ENCODE results near the gene FIBCD1.

The FIBCD1 gene

DNA sequence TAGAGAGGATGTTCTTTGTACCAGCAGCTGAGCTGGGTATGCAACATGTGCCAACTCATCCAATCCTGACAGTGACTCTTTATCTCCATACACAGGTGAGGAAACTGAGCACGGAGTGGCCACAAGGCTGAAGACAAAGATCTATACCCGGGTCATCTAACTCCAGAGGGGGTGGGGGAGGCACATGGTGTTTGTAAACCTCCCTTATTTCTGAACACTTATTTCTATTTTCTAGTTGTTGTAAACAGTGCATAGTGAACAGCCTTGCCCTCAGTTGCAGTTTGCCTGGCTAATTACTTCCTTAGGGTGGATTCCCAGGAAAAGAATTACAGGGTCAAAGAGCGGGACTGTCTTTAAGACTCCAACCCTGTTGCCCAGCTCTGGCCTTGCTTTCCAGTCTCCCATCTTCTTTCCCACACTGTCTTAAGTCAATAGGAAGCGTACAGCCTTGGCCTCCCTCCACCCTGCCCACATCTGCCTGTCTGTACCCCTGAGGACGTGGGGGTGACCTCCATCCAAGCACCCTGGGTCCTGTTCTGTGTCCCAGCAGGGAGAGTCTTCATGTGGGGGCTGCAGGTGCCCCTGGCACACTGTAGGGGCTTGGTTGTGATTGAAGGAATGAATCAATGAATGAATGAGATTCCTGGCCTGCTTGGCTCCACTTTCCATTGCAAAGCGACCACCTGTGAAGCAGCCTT is 13.2 kb upstream of the FIBCD1 start:
- no peak for DNase-seq

DNA sequence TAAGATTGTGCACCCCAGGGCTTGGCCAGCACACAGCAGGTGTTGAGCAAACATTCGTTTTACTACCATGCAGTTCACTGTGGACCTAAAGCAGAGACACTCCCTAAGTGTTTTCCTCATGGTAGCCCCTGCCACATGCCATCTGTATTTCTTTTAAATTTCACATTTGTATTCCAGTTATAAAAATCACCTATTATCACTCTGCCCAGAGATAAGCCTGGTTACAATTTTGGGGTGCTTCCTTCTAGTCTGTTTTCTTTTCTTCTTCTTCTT is 10.9 kb upstream of the FIBCD1 start:
- no peak for DNase-seq

DNA sequence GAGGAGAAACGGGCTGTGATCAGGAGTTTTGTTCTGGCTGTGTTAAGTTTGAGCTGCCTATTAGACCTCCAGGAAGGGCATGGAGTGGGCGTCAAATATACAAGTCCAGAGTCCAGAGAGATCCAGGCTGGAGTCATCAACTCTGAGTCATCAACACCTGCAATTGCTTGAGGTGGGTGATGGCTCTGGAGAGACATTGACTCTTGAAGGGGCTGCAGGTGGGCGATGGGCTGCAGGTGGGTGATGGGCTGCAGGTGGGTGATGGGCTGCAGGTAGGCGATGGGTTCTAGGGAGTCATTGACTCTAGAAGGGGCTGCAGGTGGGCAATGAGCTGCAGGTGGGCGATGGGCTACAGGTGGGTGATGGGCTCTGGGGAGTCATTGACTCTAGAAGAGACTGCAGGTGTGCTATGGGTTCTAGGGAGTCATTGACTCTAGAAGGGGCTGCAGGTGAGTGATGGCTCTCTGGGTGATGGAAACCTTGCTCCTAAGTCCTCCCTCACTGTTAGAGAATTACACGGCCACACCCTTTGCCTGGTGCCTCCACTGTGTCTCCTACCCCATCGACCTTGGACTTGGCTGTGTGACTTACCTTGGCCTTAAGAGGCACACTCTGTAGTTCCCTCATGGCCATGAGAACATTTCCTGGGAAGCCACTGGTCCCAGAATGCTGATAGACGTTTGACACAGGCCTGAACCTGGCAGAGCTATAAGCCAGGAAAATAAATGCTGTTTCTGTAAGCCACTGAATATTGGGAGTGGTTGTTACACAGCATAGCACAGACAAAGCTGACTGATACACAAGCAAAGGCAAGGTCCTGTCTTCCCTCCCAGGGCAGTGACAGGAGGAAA is 10.4 kb upstream of the FIBCD1 start:
- no peak for DNase-seq

DNA sequence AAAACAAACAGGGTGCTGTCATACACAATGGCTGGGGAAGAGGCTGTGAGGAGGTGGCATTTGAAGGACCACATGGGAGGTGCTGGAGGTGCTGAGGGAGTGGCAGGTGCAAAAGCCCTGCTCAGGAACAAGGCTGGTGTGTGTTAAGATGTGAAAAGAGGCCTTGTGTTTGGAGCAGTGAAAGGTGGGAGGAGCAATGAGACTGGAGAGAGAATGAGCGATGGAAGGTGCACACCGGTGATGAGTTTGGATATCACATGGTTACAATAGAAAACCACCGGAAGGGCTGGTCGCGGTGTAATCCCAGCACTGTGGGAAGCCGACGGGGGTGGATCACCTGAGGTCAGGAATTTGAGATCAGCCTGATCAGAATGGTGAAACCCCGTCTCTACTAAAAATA is 9.2 kb upstream of the FIBCD1 start:
- DNase-seq, result no peak

- DNase-seq, result no peak
These were observed 8.6 kb upstream of the FIBCD1 start for GRCh38 chr9:130947618-130948140.

DNA sequence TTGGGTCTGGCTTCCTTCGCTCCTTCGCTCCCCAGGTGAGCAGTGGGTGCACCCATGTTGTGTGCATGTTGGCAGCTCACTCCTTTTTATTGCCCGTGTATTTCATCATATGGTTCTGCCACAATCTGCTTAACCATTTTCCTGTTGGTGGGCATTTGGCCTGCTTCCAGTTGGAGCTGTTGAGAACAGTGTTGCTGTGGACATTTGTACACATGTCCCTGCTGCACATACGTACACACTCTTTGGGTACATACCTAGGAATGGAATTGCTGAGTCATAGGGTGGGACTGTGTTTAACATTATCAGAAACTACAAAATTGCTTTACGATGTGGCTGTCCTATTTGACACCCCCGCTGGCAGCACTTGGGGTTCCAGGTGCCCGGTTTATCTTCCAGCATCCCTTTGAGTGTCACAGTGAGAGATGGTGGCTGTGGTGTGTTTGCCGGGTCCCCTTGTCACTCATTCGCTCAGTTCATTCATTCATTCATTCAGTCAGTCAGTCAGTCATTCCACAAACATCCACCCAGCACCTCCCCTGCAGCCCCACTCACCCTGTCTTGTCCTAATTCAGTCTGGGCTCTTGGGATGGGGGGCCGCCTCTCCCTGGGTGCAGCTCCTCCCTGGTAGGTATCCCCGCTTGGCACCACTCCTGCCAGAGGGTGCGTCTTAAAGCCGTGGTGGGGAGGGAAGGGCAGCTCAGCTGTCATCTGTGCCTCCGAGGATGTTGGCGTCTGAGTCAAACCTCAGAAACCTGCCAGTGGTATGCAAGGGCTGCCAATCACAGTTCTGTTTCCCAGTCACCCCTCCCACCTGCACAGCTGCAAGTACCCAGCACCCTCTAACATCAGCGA is 7.9 kb upstream of the FIBCD1 start:
- DNase-seq, result no peak

- DNase-seq, result no peak
These were observed 6.1 kb upstream of the FIBCD1 start for GRCh38 chr9:130945173-130945572.

GRCh38 chr9:130944510-130945058 is 5.5 kb upstream of the FIBCD1 start:
- DNase-seq, result no peak

- DNase-seq, result no peak
These were observed 4.7 kb upstream of the FIBCD1 start for GRCh38 chr9:130943777-130944176.

DNA sequence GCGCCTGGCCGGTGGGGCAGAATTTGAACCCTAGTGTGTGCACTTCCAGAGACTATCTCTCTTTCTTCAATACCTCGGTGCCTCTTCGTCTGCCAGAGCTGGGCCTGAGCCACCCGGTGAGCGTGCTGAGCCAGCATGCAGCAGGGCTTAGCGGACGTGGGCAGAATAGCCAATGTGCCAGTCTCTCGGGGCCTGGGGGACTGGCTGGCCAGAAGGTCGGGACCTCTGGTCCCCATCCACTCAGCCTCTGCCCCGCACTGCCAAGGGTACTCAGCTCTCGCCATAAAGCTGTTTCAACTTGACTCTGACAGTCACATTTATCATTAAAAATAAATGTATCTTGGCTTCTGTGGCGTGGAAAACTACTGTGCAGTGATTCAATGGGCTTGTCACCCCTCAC is 4.2 kb upstream of the FIBCD1 start:
- DNase-seq, result no peak

DNA sequence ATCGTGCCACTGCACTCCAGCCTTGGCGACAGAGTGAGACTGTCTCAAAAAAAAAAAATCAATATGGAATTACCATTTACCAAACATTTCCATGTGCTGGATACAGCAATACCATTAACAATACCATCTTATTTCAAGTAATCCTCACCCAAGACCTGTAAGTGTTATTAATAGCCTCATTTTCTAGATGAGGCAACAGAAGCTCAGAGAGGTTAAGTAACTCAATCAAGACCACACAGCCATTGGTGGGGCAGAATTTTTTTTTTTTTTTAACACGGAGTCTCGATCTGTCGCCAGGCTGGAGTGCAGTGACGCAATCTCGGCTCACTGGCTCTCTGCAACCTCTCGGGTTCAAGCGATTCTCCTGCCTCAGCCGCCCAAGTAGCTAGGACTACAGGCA is 3.6 kb upstream of the FIBCD1 start:
- no peak for DNase-seq

DNA sequence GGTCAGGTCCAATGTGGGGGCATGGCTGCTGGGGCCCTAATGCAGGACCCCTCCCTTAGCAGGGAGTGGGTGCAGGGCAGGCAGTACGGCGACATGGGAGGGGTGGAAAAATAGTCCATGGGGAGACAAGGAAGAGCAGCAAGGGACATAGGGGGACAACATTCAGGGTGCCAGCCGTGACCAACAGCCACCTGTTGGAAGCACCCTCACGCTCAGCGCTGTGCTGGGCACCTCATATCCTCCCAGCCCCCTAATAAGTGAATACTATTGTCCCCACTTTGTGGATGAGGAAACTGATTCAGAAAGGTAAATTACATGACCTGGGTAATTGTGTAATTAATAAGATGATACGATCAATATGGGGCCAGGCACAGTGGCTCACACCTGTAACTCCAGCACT is 3.0 kb upstream of the FIBCD1 start:
- DNase-seq, result no peak

DNA sequence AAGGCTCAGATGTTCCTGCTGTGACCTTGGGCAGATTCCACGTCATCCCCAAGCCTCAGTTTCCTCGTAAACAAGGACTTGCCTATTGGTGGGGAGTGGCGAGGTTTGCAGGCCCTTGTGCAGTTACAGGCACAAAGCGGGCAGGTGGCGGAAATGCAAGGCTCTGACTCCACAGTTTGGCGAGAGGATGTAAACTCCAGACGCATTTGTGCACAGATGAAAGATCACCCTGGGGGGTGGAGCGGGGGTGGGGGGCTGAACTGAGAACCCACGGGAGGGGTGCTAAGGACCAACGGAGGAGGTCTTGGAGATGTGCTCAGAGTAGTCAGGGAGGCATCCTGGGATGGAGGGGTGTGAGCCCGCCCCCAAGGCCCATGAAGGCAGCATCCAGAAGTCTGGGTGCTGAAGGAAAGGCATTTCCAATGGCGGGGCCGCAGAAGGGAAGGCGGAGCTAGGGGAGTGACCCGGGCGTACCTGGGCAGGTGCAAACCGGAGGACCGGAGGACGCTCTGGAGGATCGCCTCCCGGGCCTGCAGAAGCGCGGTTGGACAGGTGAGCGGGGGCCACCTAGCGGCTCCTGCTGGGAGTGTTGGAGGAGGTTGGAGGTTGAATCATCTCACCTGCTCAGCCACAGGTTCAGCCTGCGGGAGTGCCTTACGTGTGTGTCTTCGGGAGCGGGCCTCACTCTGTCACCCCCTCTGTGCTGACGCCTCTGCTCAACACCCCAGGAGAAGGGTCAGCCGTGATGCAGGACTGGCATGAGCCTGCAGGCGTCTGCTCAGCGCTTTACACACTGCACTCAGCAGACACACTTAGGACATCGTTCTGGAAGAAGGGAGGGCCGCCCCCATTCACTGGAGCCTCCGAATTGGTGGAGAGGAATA is 1.9 kb upstream of the FIBCD1 start:
- peak; percentile 60 for DNase-seq

GRCh38 chr9:130940027-130940549 is 1.0 kb upstream of the FIBCD1 start:
- no peak for DNase-seq

DNA sequence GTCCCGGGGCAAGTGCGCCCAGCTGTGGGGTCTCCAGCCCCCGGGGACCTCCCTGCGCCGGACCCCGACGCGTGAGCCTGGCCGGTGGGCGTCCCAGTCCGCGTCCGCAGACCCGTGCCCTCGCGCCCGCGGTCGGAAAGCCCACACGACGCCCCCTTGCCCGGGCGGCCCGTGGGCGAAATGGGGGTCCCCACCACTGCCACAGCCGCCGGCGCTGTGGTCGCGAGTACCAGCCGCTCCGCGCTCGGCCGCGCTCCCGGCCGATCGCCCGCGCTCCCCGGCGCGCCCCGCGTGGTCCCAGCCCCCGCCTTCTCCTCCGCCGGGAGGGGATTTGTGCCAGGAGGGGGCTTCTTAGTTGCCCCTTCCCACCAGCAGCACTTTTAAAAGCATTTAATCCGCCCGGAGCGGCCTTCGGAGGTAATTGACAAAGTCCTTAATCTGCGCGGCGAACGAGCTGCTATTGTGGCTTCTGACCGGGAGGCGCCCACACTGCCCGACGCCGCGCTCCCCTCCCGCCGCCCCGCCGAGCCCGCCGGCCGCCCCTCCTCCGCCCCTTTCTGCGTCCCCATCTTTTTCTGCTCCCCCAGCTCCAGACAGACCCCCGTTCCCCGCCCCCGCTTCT is 469 bp upstream of the FIBCD1 start:
- no peak for DNase-seq

- DNase-seq, result no peak
These were observed 829 bp downstream of the FIBCD1 start for GRCh38 chr9:130938184-130938651.

- no peak for DNase-seq
These were observed 1.6 kb downstream of the FIBCD1 start for GRCh38 chr9:130937146-130938076.

- no peak for DNase-seq
These were observed 2.5 kb downstream of the FIBCD1 start for GRCh38 chr9:130936285-130937117.

- DNase-seq, result no peak
These were observed 3.3 kb downstream of the FIBCD1 start for GRCh38 chr9:130935648-130936271.

Data from T-helper 9 cell (primary cell).